Stimulated activated CD4-positive, alpha-beta T cell treated with anti-CD3 and anti-CD28 coated beads, Interleukin-4, amount 100 ng/mL, for 4 hours (primary cell): ENCODE measurements around the gene DNAJC18.
"Not testable (repeated sequence)": the region's sequence is repeated elsewhere in the genome, so short reads cannot be mapped to it uniquely, and the experiment has no call there.

Source experiments
- DNase-seq, 2 experiments: peaks; one replicate each; pipeline ENCODE4 v3.0.0-alpha.2; 2020

DNAJC18 gene

DNA sequence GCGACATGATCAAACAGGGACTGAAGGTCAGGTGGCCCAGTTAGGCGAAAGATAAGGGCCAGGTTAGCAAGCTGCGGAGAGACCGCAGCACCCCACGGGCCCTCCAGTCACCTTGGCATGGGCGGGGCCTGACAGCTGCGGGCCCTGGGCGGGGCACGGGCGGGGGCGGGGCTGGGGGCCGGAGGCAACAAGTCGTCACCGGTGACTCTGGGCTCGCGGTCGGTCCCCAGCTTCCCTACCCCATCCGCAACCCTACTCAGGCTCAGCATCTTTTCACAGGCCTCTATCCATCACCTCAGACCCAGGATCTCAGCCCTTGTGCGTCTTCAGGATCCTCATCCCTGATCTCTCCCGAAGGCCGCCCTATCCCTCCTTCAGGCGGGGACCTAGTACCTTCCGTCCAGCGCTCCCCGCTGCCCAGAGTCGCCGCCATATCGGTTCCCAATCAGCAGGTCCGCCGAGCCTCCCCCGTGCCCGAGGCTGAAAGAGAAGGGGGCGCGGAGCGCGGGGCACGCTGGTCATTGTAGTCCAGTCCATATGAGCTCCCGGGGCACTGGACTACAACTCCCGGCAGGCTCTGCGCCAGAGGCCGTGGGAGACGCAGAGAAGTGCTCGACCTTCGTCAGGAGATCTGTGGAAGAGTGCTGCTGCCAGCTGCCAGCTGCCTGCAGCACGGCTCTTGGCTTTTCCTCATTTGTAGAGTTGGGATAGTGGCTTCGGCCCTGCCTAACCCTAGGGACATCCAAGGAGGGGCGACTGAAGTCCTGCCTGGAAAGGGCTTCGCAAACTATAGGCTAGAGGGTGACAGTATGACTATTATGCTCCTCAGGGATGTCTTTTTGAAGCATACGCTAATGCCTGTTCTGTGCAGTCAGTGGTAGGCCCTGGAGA lies at the start of gene DNAJC18:
Gene DNAJC18, minus strand, starts transcription at position 513 of the 891 bp plus-strand sequence. Its CDS starts 80 bp downstream, at position 433.
- DNase-seq: peak; percentile 88 to 89

DNA sequence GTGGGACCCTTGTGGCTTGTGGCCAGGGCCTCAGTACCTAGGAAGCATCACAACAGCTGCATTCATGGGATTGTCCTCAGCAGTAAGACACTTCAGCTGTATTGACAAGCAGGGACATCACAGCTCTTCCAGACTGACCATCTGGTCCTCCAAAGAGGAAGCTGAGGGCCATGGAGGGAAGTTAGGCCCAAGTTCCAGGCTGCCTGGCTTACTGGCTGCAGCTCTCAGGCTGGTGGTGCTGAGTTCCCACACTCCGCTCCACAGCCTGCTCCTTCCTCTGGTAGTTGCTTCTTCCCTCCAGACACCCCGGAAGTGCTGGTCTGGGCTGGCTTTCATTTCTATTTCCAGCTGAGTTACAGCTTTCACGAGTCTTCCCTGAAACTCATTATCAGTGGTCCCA lies 48.9 kb upstream of the DNAJC18 start:
- no peak for DNase-seq

DNA sequence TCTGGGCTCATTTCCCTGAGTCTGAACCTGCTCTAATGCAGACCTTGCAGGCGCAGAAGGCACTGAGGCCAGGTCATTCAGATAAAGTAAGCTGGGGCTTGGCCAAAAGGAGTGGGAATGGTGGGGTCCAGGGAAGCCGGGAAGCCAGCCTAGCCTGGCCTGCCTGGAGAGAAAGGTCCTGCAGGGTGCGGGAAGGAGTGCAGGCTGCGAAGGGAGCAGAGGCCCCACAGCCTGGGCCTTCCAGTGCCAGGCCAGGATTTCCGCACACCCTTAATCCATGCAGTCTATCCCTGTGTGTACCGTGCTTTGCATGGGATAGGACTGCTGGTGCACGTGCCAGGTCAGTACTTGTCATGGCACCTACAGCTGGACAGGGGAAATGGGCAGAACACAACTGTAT lies 46.9 kb upstream of the DNAJC18 start:
- DNase-seq: no peak

DNA sequence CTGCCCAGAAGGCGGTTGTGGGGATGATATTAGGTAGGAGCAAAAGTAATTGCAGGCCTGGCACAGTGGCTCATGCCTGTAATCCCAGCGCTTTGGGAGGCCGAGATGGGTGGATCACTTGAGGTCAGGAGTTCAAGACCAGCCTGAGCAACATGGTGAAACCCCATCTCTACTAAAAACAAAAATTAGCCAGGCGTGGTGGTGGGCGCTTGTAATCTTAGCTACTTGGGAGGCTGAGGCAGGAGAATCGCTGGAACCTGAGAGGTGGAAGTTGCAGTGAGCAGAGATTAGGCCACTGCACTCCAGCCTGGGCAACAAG lies 43.5 kb upstream of the DNAJC18 start:
- DNase-seq: not testable (repeated sequence)

- peak; percentile 43 for DNase-seq
Measured at GRCh38 chr5:139482050-139482889, 42.9 kb upstream of the DNAJC18 start, which contains the start of gene STING1. STING1 (minus strand) TSS chr5:139482758; CDS start chr5:139481704, 1,054 bp downstream.

DNA sequence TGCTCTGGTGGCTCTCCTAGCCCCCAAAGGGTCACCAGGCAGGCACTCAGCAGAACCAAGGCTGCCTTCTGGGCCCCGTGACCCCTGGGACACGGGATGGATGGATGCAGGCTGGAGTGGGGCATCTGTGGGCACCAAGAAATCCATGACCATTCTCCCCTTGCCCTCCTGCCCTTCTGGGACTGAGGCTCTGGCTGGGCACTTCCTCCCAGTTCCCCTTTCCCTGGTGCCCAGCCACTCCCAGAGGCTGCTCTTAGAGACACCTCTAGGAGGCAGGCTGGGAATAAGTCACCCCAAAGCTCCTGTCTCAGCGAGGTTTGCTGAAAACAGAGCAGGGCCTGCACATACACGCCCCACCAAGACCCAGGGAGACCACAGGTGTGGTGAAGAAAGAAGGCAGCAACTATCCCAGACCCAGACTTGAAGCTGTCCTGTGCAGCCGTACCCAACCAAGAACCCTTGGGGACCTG lies 42.3 kb upstream of the DNAJC18 start:
- no peak for DNase-seq

DNA sequence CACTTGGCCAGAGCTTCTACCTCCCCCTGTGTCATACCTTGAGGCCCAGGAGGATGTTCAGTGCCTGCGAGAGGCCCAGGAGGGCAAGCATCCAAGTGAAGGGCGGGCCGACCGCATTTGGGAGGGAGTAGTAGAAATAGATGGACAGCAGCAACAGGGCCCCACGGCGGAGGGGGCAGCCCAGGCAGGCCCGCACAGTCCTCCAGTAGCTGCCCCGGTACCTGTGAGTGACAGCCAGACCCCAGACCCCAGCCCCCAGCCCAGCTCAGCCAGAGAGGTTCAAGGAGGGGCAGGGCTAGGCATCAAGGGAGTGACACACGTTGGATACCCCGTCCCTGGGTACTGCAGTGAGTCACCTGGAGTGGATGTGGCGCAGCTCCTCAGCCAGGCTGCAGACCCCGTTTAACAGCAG lies 41.8 kb upstream of the DNAJC18 start:
- peak in 1 of 2 experiments; percentile 48 for DNase-seq

DNA sequence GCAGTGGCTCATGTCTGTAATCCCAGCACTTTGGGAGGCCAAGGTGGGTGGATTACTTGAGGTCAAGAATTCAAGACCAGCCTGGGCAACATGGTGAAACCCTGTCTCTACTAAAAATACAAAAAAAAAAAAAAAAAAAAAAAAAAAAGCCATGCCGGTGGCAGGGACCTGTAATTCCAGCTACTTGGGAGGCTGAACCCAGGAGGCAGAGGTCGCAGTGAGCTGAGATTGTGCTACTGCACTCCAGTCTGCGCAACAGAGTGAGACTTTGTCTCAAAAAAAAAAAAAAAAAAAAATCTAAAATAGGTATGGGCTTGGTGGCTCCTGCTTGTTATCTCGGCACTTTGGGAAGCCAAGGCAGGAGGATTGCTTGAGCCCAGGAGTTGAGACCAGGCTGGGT lies 40.4 kb upstream of the DNAJC18 start:
- not testable (repeated sequence) for DNase-seq

GRCh38 chr5:139478657-139479423 lies 39.5 kb upstream of the DNAJC18 start:
- not testable (repeated sequence) for DNase-seq

DNA sequence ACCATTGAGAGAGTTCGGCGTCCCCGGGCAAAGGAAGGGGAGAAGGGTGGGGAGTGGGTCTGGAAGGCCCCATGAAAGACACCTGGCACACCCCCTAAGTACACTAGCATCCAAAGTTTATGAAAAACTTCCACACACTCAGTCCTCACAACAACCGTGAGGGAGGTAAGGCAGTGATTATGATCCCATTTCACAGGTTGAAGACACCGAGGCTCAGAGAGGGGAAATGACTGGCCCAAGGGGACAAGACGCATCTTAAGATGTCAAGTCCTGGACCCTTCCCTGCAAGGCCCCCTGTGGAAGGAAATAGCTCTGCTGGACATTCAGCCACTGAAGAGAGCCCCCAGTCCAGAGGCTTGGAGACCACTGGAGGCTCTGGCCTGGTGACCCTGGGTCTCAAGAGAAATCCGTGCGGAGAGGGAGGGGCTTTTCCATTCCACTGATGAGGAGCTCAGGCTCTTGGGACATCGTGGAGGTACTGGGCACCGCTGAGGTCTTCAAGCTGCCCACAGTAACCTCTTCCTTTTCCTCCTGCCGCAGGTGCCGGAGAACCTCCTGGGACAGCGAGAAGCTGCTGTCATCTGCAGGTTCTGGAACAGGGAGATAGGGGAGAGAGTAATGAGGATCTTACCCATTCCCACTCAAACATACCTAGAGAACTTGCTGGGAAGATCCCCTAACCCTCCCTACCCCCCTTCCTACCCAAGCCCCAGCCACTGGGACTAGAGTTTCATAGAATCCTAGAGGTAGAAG lies 36.7 kb upstream of the DNAJC18 start:
- DNase-seq: no peak

DNA sequence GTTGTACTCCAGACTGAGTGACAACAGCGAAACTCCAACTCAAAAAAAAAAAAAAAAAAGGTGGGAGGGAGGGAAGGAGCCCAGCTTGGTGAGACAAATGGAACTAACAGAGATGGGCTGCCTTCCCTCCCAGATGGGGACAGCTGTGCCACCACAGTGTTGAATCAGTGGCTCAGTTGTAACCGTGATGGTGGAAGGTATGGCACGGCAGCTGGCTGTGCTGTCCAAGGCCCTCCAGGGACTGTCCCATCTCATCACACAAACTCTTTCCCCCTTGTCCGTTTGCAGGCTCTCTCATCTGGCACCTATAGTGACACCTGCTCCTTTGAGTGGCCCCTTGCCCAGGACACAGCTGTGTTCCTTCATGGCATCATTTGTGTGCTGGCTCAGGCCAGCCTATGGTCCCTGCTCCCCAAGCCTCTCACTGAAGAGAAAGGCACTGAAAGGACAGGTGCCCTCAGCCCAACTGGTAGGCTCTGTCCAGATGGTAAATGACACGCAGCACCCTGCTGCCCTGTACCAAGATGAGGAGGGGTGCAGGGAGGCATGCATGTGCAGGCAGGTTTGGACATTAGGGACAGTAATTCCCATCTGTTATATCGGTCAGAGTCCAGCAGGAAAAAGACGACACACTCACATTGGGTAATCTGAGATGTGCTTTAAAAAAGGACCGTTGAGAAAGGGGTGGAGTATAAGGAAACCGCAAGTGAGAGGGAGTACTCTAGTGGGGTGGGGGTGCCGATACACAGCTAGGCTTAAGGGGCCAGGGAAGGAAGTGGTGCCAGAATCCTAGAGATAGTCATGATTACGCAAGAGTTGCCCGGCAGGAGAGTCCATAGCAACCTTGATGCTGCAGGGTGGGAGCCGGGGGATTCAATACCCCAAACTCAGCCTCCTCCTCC lies 35.8 kb upstream of the DNAJC18 start:
- no peak for DNase-seq

- DNase-seq: no peak
Measured at GRCh38 chr5:139473565-139473964, 34.2 kb upstream of the DNAJC18 start.

DNA sequence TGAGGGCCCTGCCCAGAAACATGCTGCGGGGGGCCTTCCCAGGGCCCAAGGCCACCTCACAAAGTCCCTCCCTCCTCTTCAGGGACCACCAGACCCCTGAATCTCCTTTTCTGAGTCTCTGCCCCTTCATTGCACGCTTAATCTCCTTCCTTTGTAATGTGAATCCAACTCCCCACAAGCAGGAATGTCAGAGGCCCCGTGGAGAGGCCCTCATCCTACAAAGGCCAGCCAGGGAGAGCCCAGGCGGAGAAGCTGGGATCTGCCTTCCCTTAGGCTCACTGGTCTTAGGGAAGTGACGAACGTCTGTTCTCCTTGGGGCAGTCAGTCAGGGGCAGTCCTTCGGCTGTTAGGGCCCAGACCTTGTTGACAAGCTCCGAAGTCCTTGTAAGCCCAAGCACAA lies 33.8 kb upstream of the DNAJC18 start:
- DNase-seq: no peak

- no peak for DNase-seq
Measured at GRCh38 chr5:139472386-139473030, 33.2 kb upstream of the DNAJC18 start.

DNA sequence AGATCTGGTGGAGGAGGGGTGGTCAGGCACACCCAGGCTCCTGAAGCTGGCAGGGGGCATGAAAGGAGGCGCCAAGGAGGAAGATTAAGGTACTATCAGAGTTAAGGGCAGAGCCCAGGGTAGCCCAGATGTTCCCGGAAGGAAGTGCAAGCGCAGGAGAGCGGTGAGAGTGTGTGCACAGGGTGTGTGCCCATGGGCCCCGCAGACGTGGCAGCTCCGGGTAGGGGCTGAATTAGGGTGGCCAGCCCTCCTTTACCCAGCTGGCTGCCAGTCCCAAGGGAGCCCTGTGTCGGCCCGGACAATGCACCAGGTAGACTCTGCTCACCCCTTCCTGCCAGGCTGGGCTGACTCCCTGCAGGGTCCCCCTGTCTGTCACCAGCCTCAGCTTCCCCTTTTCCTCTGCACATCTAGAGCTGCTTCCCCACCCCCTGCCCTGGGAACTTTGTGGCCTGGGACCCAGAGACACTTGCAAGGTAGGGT lies 31.5 kb upstream of the DNAJC18 start, which contains the start of gene SMIM33:
Gene SMIM33, plus strand, starts transcription at position 184 of the 480 bp plus-strand sequence. Its CDS starts 118 bp downstream, at position 302.
- no peak for DNase-seq

- no peak for DNase-seq
Measured at GRCh38 chr5:139468421-139468931, 29.2 kb upstream of the DNAJC18 start.

- no peak for DNase-seq
Measured at GRCh38 chr5:139462586-139463276, 23.4 kb upstream of the DNAJC18 start, which contains the start of gene ECSCR. ECSCR (minus strand) TSS chr5:139462743; CDS start chr5:139462670, 73 bp downstream.

- DNase-seq: no peak
Measured at GRCh38 chr5:139461698-139462097, 22.4 kb upstream of the DNAJC18 start.

DNA sequence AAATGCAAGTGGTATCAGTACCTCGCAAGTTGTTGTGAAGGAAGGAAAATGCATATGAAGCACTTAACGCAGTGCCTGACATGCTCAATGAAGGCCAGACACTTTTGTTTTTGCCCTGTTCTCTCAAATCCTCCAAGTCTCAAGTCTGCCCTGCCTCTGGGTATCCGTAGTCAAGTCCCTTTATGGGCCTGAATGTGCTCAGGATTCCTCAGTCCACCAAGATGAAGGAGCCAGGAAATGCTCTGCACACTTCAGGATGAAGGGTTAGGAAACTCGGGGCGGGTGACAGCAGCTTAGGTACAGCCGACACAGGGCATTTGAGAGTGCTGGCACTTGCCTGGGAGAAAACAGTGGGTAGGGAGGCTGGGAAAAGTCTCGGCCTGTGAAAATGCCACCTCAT lies 21.9 kb upstream of the DNAJC18 start:
- no peak for DNase-seq
